OCI-LY7 (cell line): ENCODE measurements around the gene SPOP. TPM values are rescaled to one million over a fixed set of nuclear protein-coding genes. Genes with fewer than 3 reads are reported as not detected.

Experiments
- BruUV-seq: library from RNA; stranded (reverse); fragments of 400-500 nt; replicated peaks from 2 replicates; lab custom pipeline; 2021; lab: Mats Ljungman, UMichigan
- CTCF ChIA-PET: fragments of 300-600 bp; sonication (Branson Sonifier 250); formaldehyde crosslinking; loops from one replicate; lab custom pipeline; 2022; ENCODE audit warnings: antibody characterized with exemption; ENCODE audit not compliant: unreplicated experiment; lab: Charles Lee
- POLR2A ChIA-PET: fragments of 300-600 bp; sonication (Branson Sonifier 250); formaldehyde crosslinking; loops from one replicate; lab custom pipeline; 2022; ENCODE audit warnings: antibody characterized with exemption; lab: Charles Lee
- DNase-seq: peaks from one replicate; pipeline ENCODE4 v3.0.0-alpha.2; 2015; ENCODE audit warnings: low spot score
- H2AFZ ChIP-seq: fragments of 200-600 bp; sonication (generic), shearing (Covaris generic); 2 replicates; pipeline ENCODE4 v1.6.1; 2014; ENCODE audit warnings: mild to moderate bottlenecking, antibody characterized with exemption, low read length, moderate library complexity
- H3K27ac ChIP-seq: fragments of 200-600 bp; sonication (generic); 2 replicates; pipeline ENCODE4 v1.5.1; 2014; ENCODE audit warnings: mixed run types, low read depth, mild to moderate bottlenecking, moderate library complexity, low read length, inconsistent platforms; ENCODE audit not compliant: poor library complexity, severe bottlenecking
- H3K36me3 ChIP-seq: fragments of 200-600 bp; sonication (generic); 2 replicates; pipeline ENCODE4 v1.6.1; 2014; ENCODE audit warnings: mild to moderate bottlenecking, antibody characterized with exemption, low read length, moderate library complexity, mixed read lengths; ENCODE audit not compliant: insufficient read depth
- H3K4me1 ChIP-seq: fragments of 200-600 bp; sonication (generic); 2 replicates; pipeline ENCODE4 v1.5.1; 2014; ENCODE audit warnings: mild to moderate bottlenecking, low read length; ENCODE audit not compliant: insufficient read depth, poor library complexity, severe bottlenecking
- H3K4me2 ChIP-seq: fragments of 200-600 bp; sonication (generic); 2 replicates; pipeline ENCODE4 v1.6.1; 2014; ENCODE audit warnings: mild to moderate bottlenecking, low read length
- H3K4me3 ChIP-seq: fragments of 200-600 bp; sonication (generic); 2 replicates; pipeline ENCODE4 v1.5.1; 2014; ENCODE audit warnings: mild to moderate bottlenecking, low read depth, low read length; ENCODE audit not compliant: poor library complexity, severe bottlenecking
- H3K79me2 ChIP-seq: fragments of 200-600 bp; sonication (generic); 2 replicates; pipeline ENCODE4 v1.6.1; 2016; ENCODE audit warnings: low read depth, mild to moderate bottlenecking, low read length, moderate library complexity, mixed read lengths; ENCODE audit not compliant: insufficient read depth
- H3K9me2 ChIP-seq: fragments of 200-600 bp; sonication (generic); 2 replicates; pipeline ENCODE4 v1.6.1; 2016; ENCODE audit warnings: mild to moderate bottlenecking, low read length, mixed read lengths; ENCODE audit not compliant: insufficient read depth
- H3K9me3 ChIP-seq: fragments of 200-600 bp; sonication (generic); 2 replicates; pipeline ENCODE4 v1.6.1; 2014; ENCODE audit warnings: mild to moderate bottlenecking, mixed run types, low read length, mixed read lengths
- H4K20me1 ChIP-seq: fragments of 200-600 bp; sonication (generic); 2 replicates; pipeline ENCODE4 v1.6.1; 2014; ENCODE audit warnings: mild to moderate bottlenecking, antibody characterized with exemption, low read length, moderate library complexity, mixed read lengths; ENCODE audit not compliant: insufficient read depth
- CTCF ChIP-seq: fragments of 200-600 bp; sonication (generic); conservative IDR thresholded peaks from 2 replicates; pipeline ENCODE4 v1.5.1; 2014; ENCODE audit warnings: mild to moderate bottlenecking, antibody characterized with exemption, low read length, moderate library complexity, mixed read lengths
- EZH2phosphoT487 ChIP-seq: fragments of 200-600 bp; sonication (generic); IDR thresholded peaks from 2 replicates; pipeline ENCODE4 v1.6.1; 2018; ENCODE audit warnings: low read depth, borderline replicate concordance, mild to moderate bottlenecking, mixed run types, antibody characterized with exemption, low read length, moderate library complexity, mixed read lengths
- intact Hi-C: fragments of 100-400 bp; cut with micrococcal nuclease; formaldehyde crosslinking; loops from one replicate; pipeline ENCODE4 v1.10.0; 2022; ENCODE audit not compliant: unreplicated experiment
- total RNA-seq, 2 experiments: library from RNA; depleted of rRNA in 1 of 2; stranded (reverse); fragments of >200 nt in 1 of 2; shearing (Covaris generic) in 1 of 2; gene quantifications; 2 replicates each; pipeline ENCODE4 v1.2.3, GENCODE V29; 2014 to 2022

Gene SPOP
- total RNA-seq, 2 experiments from 2014 or later = 37.8 to 69.0 TPM

GRCh38 chr17:49573510-49574322 is 104.2 kb downstream of the SPOP start:
- intact Hi-C loops = loop anchor here (5.0 kb wide), 1 partner anchor 104 kb away; the partner anchor contains the start of gene SPOP
- TF ChIP-seq EZH2phosphoT487 (no peak), CTCF (no peak)
- H4K20me1 ChIP-seq = no peaks in the 10 kb centered on the region
- H2AFZ ChIP-seq = no peak overlapping the region
- H3K9me2 ChIP-seq = no peaks in the 10 kb centered on the region
- CTCF ChIA-PET = no interaction called here
- POLR2A ChIA-PET = no interaction called here
- no peaks in the 10 kb centered on the region for H3K79me2 ChIP-seq
- DNase-seq = no peak
- H3K4me2 ChIP-seq = no peak overlapping the region
- BruUV-seq = no TSS peak
- H3K27ac ChIP-seq = no peak overlapping the region
- H3K4me3 ChIP-seq = no peak overlapping the region
- H3K4me1 ChIP-seq = peaks cover 10% of the 10 kb centered on the region
- H3K36me3 ChIP-seq = no peaks in the 10 kb centered on the region
- no peaks in the 10 kb centered on the region for H3K9me3 ChIP-seq

GRCh38 chr17:49572806-49573420 is 105.0 kb downstream of the SPOP start:
- no peak for DNase-seq
- Histone ChIP-seq H3K9me3 (no peaks in the 10 kb centered on the region), H3K27ac (no peak overlapping the region), H3K4me1 (peaks cover 10% of the 10 kb centered on the region), H3K4me2 (no peak overlapping the region), H4K20me1 (no peaks in the 10 kb centered on the region), H2AFZ (no peak overlapping the region), H3K79me2 (no peaks in the 10 kb centered on the region), H3K9me2 (no peaks in the 10 kb centered on the region), H3K4me3 (no peak overlapping the region), H3K36me3 (no peaks in the 10 kb centered on the region)
- TF ChIP-seq CTCF (no peak), EZH2phosphoT487 (no peak)
- ChIA-PET POLR2A (no interaction called here), CTCF (no interaction called here)
- intact Hi-C loops = loop anchor here (5.0 kb wide), 1 partner anchor 104 kb away; the partner anchor contains the start of gene SPOP
- no TSS peak for BruUV-seq

GRCh38 chr17:49572226-49572625 is 105.7 kb downstream of the SPOP start:
- CTCF ChIA-PET = interaction anchor here (1.2 kb wide), 1 partner anchor 11 kb away, joined by 3 read pairs; no protein-coding TSS in a partner anchor
- TF ChIP-seq CTCF = no peak
- no peak for TF ChIP-seq EZH2phosphoT487
- Histone ChIP-seq H3K4me3 (no peak overlapping the region), H3K36me3 (no peaks in the 10 kb centered on the region), H3K4me1 (peaks cover 10% of the 10 kb centered on the region), H3K9me2 (no peaks in the 10 kb centered on the region), H3K79me2 (no peaks in the 10 kb centered on the region), H3K4me2 (no peak overlapping the region), H3K9me3 (no peaks in the 10 kb centered on the region), H2AFZ (no peak overlapping the region), H3K27ac (no peak overlapping the region), H4K20me1 (no peaks in the 10 kb centered on the region)
- intact Hi-C loops = loop anchor here (5.0 kb wide), 1 partner anchor 105 kb away; the partner anchor contains the start of gene SPOP
- DNase-seq = no peak
- POLR2A ChIA-PET = no interaction called here
- BruUV-seq = no TSS peak
